G401.6 (cell line): Measurements from ENCODE around the gene TOMM40.
"Not testable (repeated sequence)": the region's sequence is repeated elsewhere in the genome, so short reads cannot be mapped to it uniquely, and the experiment has no call there.

ENCODE experiments used
- FAIRE-seq: peaks from 2 replicates; lab custom pipeline; 2012; peaks lifted over from hg19 to GRCh38; lab: Jason Lieb, UNC

Gene TOMM40

DNA sequence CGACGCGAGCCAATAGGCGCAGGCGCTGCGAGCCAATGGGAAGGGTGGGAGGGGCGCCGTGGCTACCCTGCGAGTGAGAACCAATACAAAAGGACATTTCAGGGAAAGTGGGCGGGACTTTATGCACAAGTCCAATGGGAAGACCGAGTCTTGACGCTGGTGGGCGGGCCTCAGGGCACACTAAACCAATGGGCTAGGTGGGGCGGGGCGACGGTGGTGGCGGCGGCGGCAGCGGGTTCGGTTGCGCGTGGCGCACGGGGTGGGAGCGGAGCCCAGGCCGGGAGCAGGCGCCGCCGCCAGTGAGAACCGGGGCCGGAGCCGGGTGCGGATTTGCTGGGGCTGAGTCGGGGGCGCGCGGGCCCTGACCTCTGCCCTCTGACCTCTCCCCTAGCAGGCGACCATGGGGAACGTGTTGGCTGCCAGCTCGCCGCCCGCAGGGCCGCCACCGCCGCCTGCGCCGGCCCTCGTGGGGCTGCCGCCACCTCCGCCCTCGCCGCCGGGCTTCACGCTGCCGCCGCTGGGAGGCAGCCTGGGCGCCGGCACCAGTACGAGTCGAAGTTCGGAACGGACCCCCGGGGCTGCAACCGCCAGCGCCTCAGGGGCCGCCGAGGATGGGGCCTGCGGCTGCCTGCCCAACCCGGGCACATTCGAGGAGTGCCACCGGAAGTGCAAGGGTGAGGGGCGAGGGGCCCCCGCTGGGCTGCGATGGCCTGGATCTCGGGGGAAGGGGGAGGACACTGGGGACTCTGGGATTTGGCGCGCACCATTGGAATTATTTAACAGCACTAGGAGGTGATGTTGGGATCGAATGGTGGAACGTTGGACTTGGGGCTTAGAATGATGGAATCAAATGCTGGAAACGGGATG is at the start of gene TOMM40:
Gene TOMM40, plus strand, starts transcription at position 239 of the 867 bp plus-strand sequence. Its CDS starts 162 bp downstream, at position 401.
- FAIRE-seq = no peak

GRCh38 chr19:44845286-44845611 is 45.8 kb upstream of the TOMM40 start:
- FAIRE-seq = no peak

GRCh38 chr19:44845612-44846454 is 45.2 kb upstream of the TOMM40 start, which contains the start of gene NECTIN2:
NECTIN2 (plus strand) TSS chr19:44846297; CDS start chr19:44846526, 229 bp downstream.
- FAIRE-seq = peak; percentile 96

DNA sequence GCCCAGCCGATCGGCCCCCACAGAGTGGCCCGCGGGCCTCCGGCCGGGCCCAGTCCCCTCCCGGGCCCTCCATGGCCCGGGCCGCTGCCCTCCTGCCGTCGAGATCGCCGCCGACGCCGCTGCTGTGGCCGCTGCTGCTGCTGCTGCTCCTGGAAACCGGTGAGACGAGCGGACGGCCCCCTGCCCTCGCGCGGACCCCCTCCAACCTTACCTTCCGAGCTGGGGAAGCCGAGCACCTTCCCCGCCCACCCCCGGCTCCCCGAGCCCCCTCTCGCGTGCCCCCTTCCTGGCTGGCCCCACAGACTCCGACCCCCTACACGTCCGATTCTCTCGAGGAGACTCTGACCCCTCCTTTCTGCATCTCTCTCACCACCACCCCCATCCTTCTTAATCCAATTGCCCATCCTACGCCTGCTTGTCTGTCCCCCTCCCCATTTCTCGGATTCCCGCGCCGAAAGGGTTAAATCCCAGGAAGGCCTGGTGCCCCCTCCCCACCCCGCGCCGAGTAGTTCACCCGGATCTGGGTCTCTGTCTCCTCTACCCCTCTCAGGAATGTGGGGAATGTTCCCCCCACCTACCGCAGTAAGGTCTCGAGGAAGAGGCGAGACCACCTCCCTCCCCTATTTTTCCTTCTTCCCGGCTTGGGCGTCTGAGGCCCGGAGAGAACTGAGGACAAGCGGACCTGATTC is 44.5 kb upstream of the TOMM40 start:
- no peak for FAIRE-seq

GRCh38 chr19:44847144-44848035 is 43.7 kb upstream of the TOMM40 start:
- no peak for FAIRE-seq

DNA sequence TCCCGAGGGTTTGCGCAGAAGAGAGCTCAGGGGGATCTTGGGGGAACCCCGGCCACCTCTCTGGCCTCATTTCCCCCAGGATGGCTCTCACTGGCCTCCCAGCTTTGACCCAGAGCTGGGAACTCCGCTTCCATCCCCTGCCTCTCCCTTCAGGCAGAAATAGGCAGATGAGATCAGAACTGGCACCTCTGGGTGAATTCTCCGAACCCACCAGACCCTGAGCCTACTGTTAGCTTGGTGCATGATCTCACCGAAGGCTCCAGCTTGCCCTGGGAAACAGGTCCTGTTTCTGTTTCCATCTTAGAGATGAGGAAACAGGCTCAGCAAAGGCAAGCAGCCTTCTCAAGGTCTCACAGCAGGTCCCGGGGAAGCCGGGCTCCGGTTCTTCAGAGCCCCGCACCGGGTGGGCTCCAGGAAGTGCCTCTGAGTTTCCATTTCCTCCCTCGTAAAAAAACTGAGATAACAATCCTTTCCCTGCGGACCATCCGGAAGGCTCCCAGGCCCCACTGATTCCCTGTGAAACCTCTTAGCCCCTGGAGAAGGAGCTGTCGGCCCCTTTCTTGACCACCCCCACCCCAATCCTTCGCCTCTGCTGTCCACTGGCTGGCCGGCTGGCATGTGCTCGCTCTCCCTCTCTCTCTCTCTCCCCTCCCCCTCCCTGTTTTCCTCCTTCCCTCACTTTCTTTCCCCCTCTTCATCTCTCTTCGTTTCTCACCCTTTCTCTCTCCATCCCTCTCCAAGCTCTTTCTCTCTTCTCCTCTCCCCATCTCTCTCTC is 42.8 kb upstream of the TOMM40 start:
- FAIRE-seq = no peak

DNA sequence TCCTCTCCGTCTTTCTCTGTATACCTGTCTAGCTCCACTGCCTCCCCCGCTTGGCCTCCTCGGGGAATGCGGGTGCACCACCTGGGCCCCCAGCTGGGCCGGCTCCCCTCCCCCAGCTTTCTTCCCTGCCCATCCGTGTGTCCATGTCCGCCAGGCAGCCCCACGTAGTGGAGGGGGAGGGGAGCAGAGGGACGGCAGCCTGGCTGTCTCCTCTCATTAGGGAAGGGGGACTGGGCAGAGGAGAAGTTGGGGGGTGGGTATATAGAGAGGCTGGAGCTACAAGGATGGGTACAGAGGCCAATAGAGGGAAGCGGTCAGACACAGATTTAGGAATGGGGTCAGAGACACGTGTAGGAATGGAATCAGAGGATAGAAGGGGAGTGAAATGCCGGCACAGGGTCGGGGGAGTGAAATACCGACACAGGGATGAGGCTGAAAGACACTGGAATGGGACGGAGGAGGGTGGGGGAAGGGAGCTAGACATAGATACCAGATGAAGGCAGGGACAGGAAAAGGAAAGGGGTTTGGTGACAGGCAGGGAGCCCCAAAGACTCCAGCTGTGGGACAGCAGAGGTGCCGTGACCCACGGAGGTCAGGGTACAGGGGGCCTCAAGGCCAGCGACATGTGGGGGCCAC is 42.1 kb upstream of the TOMM40 start:
- no peak for FAIRE-seq

DNA sequence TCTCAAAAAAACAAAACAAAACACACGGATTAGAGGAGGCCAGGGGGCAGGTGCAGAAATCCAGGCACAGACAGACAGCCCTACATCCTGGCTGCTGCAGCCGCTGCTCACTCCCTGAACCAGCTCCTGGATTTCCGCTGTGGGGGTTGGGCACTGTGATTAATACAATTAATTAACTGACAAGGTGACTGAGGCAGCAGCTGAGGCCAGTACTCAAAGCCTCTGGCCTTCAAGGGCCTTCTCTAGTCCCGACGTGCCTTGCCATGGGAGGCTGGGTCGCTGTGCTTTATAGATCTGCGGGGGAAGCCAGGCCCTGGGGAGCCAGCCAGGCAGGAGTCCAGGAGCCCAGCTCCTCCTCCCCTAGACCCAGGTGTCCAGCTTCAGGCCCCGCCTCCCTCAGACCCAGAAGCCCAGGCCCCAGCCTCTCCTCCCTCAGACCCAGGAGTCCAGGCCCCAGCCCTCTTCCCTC is 40.4 kb upstream of the TOMM40 start:
- no peak for FAIRE-seq

DNA sequence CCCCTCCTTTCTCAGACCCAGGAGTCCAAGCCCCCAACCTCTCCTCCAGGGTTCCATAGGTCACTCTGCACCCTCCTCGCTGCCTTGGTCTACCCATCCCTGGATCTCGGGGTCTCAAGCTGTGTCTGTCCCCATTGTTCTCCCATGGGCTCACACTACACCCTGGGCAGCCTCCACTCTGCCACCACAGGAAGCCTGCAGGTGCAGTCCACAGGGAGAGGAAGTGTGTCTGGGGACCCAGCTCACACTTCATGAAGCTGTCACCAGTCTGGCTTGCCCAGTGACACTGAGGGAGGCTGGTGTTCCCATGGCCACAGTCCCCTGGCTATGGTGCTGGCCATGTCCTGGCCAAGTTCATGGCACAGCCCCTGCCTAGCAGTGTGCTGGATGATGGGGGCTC is 39.6 kb upstream of the TOMM40 start:
- no peak for FAIRE-seq

DNA sequence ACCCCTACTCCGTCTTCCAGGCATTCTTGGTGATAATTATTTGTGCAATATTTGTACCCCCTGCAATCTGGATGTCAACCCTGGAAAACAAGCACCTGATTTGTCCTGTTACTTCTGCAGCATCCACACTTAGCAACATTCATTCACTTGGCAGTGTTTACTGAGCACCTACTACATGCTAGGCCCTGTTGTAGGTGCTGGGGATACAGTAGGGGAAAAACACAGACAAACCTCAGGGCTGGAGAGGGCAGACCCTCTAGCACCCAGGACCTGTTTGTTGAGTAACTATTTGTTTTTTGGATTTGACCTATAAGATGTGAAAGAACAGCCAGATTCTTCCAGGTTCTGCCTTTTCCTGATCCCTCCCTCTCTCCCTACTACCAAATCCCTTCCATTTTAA is 35.4 kb upstream of the TOMM40 start:
- no peak for FAIRE-seq

- FAIRE-seq = no peak
Measured at GRCh38 chr19:44856421-44857083, 34.5 kb upstream of the TOMM40 start.

DNA sequence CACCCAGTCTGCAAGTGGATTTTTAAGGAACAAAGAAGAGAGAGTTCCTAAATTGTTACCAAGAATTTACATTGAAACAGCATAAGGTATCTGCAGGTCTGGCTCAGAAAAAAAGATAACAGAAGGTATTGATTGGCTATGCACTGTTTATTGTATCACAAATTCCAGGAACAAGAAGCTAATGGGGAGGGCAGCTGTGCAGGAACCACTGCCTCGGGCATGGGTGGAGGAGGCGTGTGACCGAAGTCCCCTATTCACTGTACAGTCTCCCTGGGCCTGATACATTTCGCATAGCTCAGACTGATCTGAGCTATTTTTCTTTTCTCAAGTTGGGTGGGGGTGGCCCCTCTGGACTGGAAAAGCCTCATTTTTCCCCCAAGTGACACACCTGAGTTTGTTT is 33.2 kb upstream of the TOMM40 start:
- no peak for FAIRE-seq

DNA sequence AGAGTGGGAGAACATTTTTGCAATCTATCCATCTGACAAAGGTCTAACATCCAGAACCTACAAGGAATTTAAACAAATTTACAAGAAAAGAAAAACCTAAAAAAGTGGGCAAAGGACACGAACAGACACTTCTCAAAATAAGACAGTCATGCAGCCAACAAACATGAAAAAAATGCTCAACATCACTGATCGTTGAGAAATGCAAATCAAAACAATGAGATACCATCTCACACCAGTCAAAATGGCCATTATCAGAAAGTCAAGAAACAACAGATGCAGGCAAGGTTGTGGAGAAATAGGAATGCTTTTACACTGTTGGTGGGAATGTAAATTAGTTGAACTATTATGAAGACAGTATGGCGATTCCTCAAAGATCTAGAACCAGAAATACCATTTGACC is 29.5 kb upstream of the TOMM40 start:
- FAIRE-seq = not testable (repeated sequence)

DNA sequence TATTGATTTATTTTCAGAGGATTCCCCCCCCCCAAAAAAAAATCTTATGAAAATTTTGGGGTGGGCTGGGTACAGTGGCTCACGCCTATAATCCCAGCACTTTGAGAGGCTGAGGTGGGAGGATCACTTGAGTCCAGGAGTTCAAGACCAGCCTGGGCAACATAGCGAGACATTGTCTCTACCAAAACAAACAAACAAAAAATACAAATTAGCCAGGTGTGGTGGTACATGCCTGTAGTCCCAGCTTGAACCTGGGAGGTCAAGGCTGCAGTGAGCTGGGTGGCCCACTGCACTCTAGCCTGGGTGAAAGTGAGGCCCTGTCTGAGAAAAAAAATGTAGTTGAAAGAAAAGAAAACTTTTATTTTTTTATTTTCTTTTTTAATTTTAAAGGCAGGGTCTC is 27.1 kb upstream of the TOMM40 start:
- FAIRE-seq = no peak

- no peak for FAIRE-seq
Measured at GRCh38 chr19:44865196-44865767, 25.8 kb upstream of the TOMM40 start.

GRCh38 chr19:44866664-44867063 is 24.4 kb upstream of the TOMM40 start:
- no peak for FAIRE-seq

- FAIRE-seq = no peak
Measured at GRCh38 chr19:44867578-44867977, 23.5 kb upstream of the TOMM40 start.

DNA sequence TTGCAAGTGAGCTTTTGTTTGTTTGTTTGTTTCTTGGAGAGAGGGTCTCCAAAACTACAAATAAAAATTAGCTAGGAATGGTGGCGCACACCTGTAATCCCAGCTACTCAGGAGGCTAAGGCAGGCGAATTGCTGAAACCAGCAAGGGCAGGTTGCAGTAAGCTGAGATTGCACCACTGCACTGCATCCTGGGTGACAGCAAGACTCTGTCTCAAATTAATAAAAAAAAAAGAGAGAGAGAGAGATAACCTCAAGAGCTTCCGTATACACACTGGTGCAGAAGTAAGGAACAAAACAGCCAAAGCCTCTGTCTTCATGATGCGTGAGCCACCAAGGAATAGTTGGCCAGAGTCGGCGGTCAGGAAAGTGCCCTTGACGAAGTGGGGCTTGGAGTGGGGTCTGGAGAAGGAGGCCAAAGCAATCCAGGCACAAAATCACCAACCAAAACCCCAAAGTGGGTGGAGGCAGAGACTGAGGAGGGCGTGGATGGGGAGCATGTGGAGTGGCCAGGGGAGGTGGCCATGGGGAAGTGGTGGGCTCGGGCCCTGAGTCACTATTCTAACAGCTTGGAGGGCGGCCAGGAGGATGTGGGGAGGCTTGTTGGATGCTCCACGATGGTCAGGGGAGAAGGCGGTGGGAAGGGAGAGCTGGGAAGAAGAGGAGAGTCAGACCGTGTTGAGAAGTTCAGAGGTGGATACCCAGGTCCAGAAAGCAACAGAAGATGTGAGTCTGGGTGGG is 21.2 kb upstream of the TOMM40 start:
- no peak for FAIRE-seq

- no peak for FAIRE-seq
Measured at GRCh38 chr19:44871809-44872208, 19.2 kb upstream of the TOMM40 start.
